SK-N-SH treated with all-trans-retinoic acid at 6 μM for 48 hours (cell line): ENCODE measurements around the gene IFNA6.

ENCODE experiments used
- ATAC-seq: fragments of 200-7000 bp; cut with Tn5 transposase; 3 replicates; pipeline ENCODE4 v1.9.1; 2020; ENCODE audit warnings: mild to moderate bottlenecking, moderate library complexity
- ARNTL ChIP-seq: fragments of 450-650 bp; formaldehyde crosslinking; IDR thresholded peaks from 2 replicates; pipeline ENCODE4 v1.5.0; 2020; ENCODE audit warnings: low read depth, mild to moderate bottlenecking, moderate library complexity, borderline replicate concordance
- CREB5 ChIP-seq: fragments of 250-450 bp; sonication (Bioruptor Pico); IDR thresholded peaks from 2 replicates; pipeline ENCODE4 v1.5.1; 2020; ENCODE audit warnings: low read depth, mild to moderate bottlenecking, moderate library complexity
- ESRRG ChIP-seq: fragments of 250-450 bp; sonication (Bioruptor Pico); IDR thresholded peaks from 2 replicates; pipeline ENCODE4 v1.6.1; 2021; ENCODE audit warnings: mild to moderate bottlenecking
- ISL1 ChIP-seq: fragments of 250-450 bp; sonication (Bioruptor Pico); IDR thresholded peaks from 2 replicates; pipeline ENCODE4 v2.1.2; 2022; ENCODE audit warnings: mild to moderate bottlenecking, moderate library complexity
- PPARA ChIP-seq: fragments of 250-450 bp; sonication (Bioruptor Pico); IDR thresholded peaks from 2 replicates; pipeline ENCODE4 v1.5.0; 2020; ENCODE audit warnings: mild to moderate bottlenecking, borderline replicate concordance
- RARB ChIP-seq: fragments of 250-450 bp; sonication (Bioruptor Pico); IDR thresholded peaks from 2 replicates; pipeline ENCODE4 v1.8.0; 2021; ENCODE audit warnings: mild to moderate bottlenecking, moderate library complexity
- SNAI2 ChIP-seq: fragments of 250-450 bp; sonication (Bioruptor Pico); IDR thresholded peaks from 2 replicates; pipeline ENCODE4 v1.5.0; 2020; ENCODE audit warnings: mild to moderate bottlenecking, moderate library complexity
- TOX ChIP-seq: fragments of 250-450 bp; sonication (Bioruptor Pico); IDR thresholded peaks from 2 replicates; pipeline ENCODE4 v1.8.0; 2021; ENCODE audit warnings: mild to moderate bottlenecking, moderate library complexity, borderline replicate concordance
- ZC3H10 ChIP-seq: fragments of 250-450 bp; sonication (Bioruptor Pico); IDR thresholded peaks from 2 replicates; pipeline ENCODE4 v1.5.1; 2021; ENCODE audit warnings: mild to moderate bottlenecking, moderate library complexity
- ZFP30 ChIP-seq: fragments of 450-650 bp; formaldehyde crosslinking; IDR thresholded peaks from 2 replicates; pipeline ENCODE4 v1.5.0; 2022; ENCODE audit warnings: mild to moderate bottlenecking, moderate library complexity
- ZNF565 ChIP-seq: fragments of 450-650 bp; formaldehyde crosslinking; conservative IDR thresholded peaks from 2 replicates; pipeline ENCODE4 v1.5.0; 2020; ENCODE audit warnings: low read depth, mild to moderate bottlenecking, moderate library complexity
- ZNF70 ChIP-seq: fragments of 450-650 bp; formaldehyde crosslinking; IDR thresholded peaks from 2 replicates; pipeline ENCODE4 v1.5.0; 2020; ENCODE audit warnings: mild to moderate bottlenecking, moderate library complexity
- ZNF8 ChIP-seq: fragments of 450-650 bp; formaldehyde crosslinking; IDR thresholded peaks from 2 replicates; pipeline ENCODE4 v1.5.0; 2020; ENCODE audit warnings: mild to moderate bottlenecking, moderate library complexity

IFNA6 gene

GRCh38 chr9:21314152-21314551 is 36.5 kb downstream of the IFNA6 start:
- TF ChIP-seq ZFP30 (CRISPR knock-in tag) (no peak), ZC3H10 (CRISPR knock-in tag) (no peak), TOX (CRISPR knock-in tag) (no peak), ISL1 (no peak), PPARA (no peak)
- no peak for ATAC-seq

GRCh38 chr9:21311889-21312288 is 38.8 kb downstream of the IFNA6 start:
- TF ChIP-seq ZNF565 (CRISPR knock-in tag) = no peak
- ATAC-seq = no peak

GRCh38 chr9:21305213-21305612 is 45.5 kb downstream of the IFNA6 start, which contains the start of gene IFNA5:
Gene IFNA5, minus strand, starts transcription at chr9:21305313. Its CDS starts 57 bp downstream, at chr9:21305256.
- no peak for ATAC-seq
- TF ChIP-seq ESRRG (CRISPR knock-in tag) = no peak
- TF ChIP-seq PPARA = no peak
- TF ChIP-seq ARNTL (CRISPR knock-in tag) = no peak
- TF ChIP-seq ZNF565 (CRISPR knock-in tag) = no peak
- no peak for TF ChIP-seq ZNF70
- TF ChIP-seq ZNF8 (CRISPR knock-in tag) = no peak
- no peak for TF ChIP-seq CREB5 (CRISPR knock-in tag)
- no peak for TF ChIP-seq RARB (CRISPR knock-in tag)
- TF ChIP-seq SNAI2 (CRISPR knock-in tag) = no peak
